BLaER1 treated with 17β-estradiol and CSF1 and Interleukin-3, amounts not matched to agents 10 nM and 100 nM (cell line): ENCODE data around the gene GPD1.

Source experiments
- H3K27ac ChIP-seq, 11 experiments: shearing (Covaris generic); formaldehyde crosslinking; 2 replicates each; pipeline ENCODE4 v1.8.1; 2022
- H3K27me3 ChIP-seq, 11 experiments: shearing (Covaris generic); formaldehyde crosslinking; 2 replicates each; pipeline ENCODE4 v1.8.1; 2022
- H3K36me3 ChIP-seq, 11 experiments: shearing (Covaris generic); formaldehyde crosslinking; 2 replicates each; pipeline ENCODE4 v1.8.1; 2022
- H3K4me1 ChIP-seq, 10 experiments: shearing (Covaris generic); formaldehyde crosslinking; 2 replicates each; pipeline ENCODE4 v1.8.1; 2022
- H3K4me2 ChIP-seq, 11 experiments: shearing (Covaris generic); formaldehyde crosslinking; 2 replicates each; pipeline ENCODE4 v1.8.1; 2022
- H3K4me3 ChIP-seq, 10 experiments: shearing (Covaris generic); formaldehyde crosslinking; 2 replicates each; pipeline ENCODE4 v1.8.1; 2022
- H3K9ac ChIP-seq, 11 experiments: shearing (Covaris generic); formaldehyde crosslinking; 2 replicates each; pipeline ENCODE4 v1.8.1; 2022
- H3K9me3 ChIP-seq, 11 experiments: shearing (Covaris generic); formaldehyde crosslinking; replicated peaks in 1 of 11; 2 replicates each; pipeline ENCODE4 v1.8.1; 2022
- H4K20me1 ChIP-seq, 11 experiments: shearing (Covaris generic); formaldehyde crosslinking; 2 replicates each; pipeline ENCODE4 v1.8.1; 2022
- Cebpa-rat ChIP-seq, 11 experiments: shearing (Covaris generic); IDR thresholded peaks; 2 replicates each; pipeline ENCODE4 v1.8.1; 2022

The GPD1 gene

GRCh38 chr12:50070314-50071060 is 33.3 kb upstream of the GPD1 start:
- Histone ChIP-seq H3K4me1 (peaks cover 0 to 34% (median 20%) of the 10 kb centered on the region in 10 experiments; a peak in 14 of 20 replicates), H3K9me3 (no peaks in the 10 kb centered on the region), H3K36me3 (no peaks in the 10 kb centered on the region), H3K27me3 (no peaks in the 10 kb centered on the region), H4K20me1 (no peaks in the 10 kb centered on the region; a peak in 2 of 22 replicates), H3K4me2 (peak overlapping the region in 10 of 11 experiments; percentile 3 to 58 (median 44); a peak in 13 of 22 replicates), H3K4me3 (no peak overlapping the region), H3K9ac (peak overlapping the region in 2 of 11 experiments; percentile 27 to 29; a peak in 2 of 22 replicates), H3K27ac (peak overlapping the region in 1 of 11 experiments; percentile 41; a peak in 1 of 22 replicates)
- no peak for TF ChIP-seq Cebpa-rat (IDR thresholded peaks at IDR 0.05)

GRCh38 chr12:50072198-50072907 is 31.5 kb upstream of the GPD1 start:
- Histone ChIP-seq H3K27me3 (no peaks in the 10 kb centered on the region), H3K36me3 (no peaks in the 10 kb centered on the region), H3K4me2 (no peak overlapping the region), H3K9ac (no peak overlapping the region; a peak in 1 of 22 replicates), H3K9me3 (no peaks in the 10 kb centered on the region), H3K27ac (no peak overlapping the region), H3K4me3 (no peak overlapping the region), H4K20me1 (no peaks in the 10 kb centered on the region; a peak in 1 of 22 replicates), H3K4me1 (peaks cover 4 to 28% (median 16%) of the 10 kb centered on the region in 10 experiments; a peak in 18 of 20 replicates)
- no peak for TF ChIP-seq Cebpa-rat (IDR thresholded peaks at IDR 0.05)

- Histone ChIP-seq H3K4me1 (peaks cover 9 to 35% (median 19%) of the 10 kb centered on the region in 10 experiments; a peak in 18 of 20 replicates), H4K20me1 (no peaks in the 10 kb centered on the region; a peak in 1 of 22 replicates), H3K36me3 (no peaks in the 10 kb centered on the region), H3K4me3 (no peak overlapping the region), H3K27ac (no peak overlapping the region), H3K4me2 (peak overlapping the region in 1 of 11 experiments; percentile 5; a peak in 1 of 22 replicates), H3K27me3 (no peaks in the 10 kb centered on the region), H3K9ac (no peak overlapping the region; a peak in 1 of 22 replicates), H3K9me3 (no peaks in the 10 kb centered on the region)
- no peak for TF ChIP-seq Cebpa-rat (IDR thresholded peaks at IDR 0.05)
These were observed 30.6 kb upstream of the GPD1 start for GRCh38 chr12:50073206-50073605.

- peaks cover 9 to 35% (median 19%) of the 10 kb centered on the region in 10 experiments; a peak in 18 of 20 replicates for H3K4me1 ChIP-seq
- H3K27ac ChIP-seq, result no peak overlapping the region
- no peaks in the 10 kb centered on the region for H3K9me3 ChIP-seq
- no peak overlapping the region for H3K4me3 ChIP-seq
- no peaks in the 10 kb centered on the region; a peak in 1 of 22 replicates for H4K20me1 ChIP-seq
- no peak overlapping the region; a peak in 1 of 22 replicates for H3K9ac ChIP-seq
- peak overlapping the region in 1 of 11 experiments; percentile 5; a peak in 1 of 22 replicates for H3K4me2 ChIP-seq
- no peak for TF ChIP-seq Cebpa-rat (IDR thresholded peaks at IDR 0.05)
- no peaks in the 10 kb centered on the region for H3K36me3 ChIP-seq
- no peaks in the 10 kb centered on the region for H3K27me3 ChIP-seq
These were observed 30.1 kb upstream of the GPD1 start for GRCh38 chr12:50073712-50074111.

GRCh38 chr12:50074936-50075807 is 28.6 kb upstream of the GPD1 start:
- no peak for TF ChIP-seq Cebpa-rat (IDR thresholded peaks at IDR 0.05)
- H3K4me3 ChIP-seq, result no peak overlapping the region
- no peaks in the 10 kb centered on the region; a peak in 1 of 22 replicates for H4K20me1 ChIP-seq
- H3K9ac ChIP-seq, result peak overlapping the region in 1 of 11 experiments; percentile 52; a peak in 1 of 22 replicates
- no peak overlapping the region for H3K27ac ChIP-seq
- H3K4me2 ChIP-seq, result peak overlapping the region in 1 of 11 experiments; percentile 39; a peak in 2 of 22 replicates
- H3K27me3 ChIP-seq, result no peaks in the 10 kb centered on the region
- peaks cover 7 to 34% (median 17%) of the 10 kb centered on the region in 10 experiments; a peak in 18 of 20 replicates for H3K4me1 ChIP-seq
- H3K9me3 ChIP-seq, result no peaks in the 10 kb centered on the region
- no peaks in the 10 kb centered on the region for H3K36me3 ChIP-seq

GRCh38 chr12:50075808-50076170 is 28.0 kb upstream of the GPD1 start:
- H3K4me2 ChIP-seq, result no peak overlapping the region
- H3K4me1 ChIP-seq, result peaks cover 3 to 28% (median 15%) of the 10 kb centered on the region in 10 experiments; a peak in 18 of 20 replicates
- H4K20me1 ChIP-seq, result no peaks in the 10 kb centered on the region; a peak in 1 of 22 replicates
- TF ChIP-seq Cebpa-rat (IDR thresholded peaks at IDR 0.05), result no peak
- no peak overlapping the region for H3K27ac ChIP-seq
- H3K36me3 ChIP-seq, result no peaks in the 10 kb centered on the region
- H3K9ac ChIP-seq, result no peak overlapping the region
- no peaks in the 10 kb centered on the region for H3K9me3 ChIP-seq
- H3K27me3 ChIP-seq, result no peaks in the 10 kb centered on the region
- H3K4me3 ChIP-seq, result no peak overlapping the region

- Histone ChIP-seq H3K27me3 (no peaks in the 10 kb centered on the region), H3K4me3 (no peak overlapping the region), H3K36me3 (no peaks in the 10 kb centered on the region), H3K27ac (no peak overlapping the region), H3K4me1 (peaks cover 0 to 27% (median 12%) of the 10 kb centered on the region in 10 experiments; a peak in 16 of 20 replicates), H3K4me2 (peak overlapping the region in 8 of 11 experiments; percentile 19 to 73 (median 56); a peak in 15 of 22 replicates), H3K9ac (peak overlapping the region in 3 of 11 experiments; percentile 30 to 44 (median 42); a peak in 3 of 22 replicates), H3K9me3 (no peaks in the 10 kb centered on the region), H4K20me1 (no peaks in the 10 kb centered on the region; a peak in 1 of 22 replicates)
- no peak for TF ChIP-seq Cebpa-rat (IDR thresholded peaks at IDR 0.05)
These were observed 26.7 kb upstream of the GPD1 start for GRCh38 chr12:50077099-50077498.

GRCh38 chr12:50078281-50078680 is 25.5 kb upstream of the GPD1 start:
- peaks cover 0 to 32% (median 14%) of the 10 kb centered on the region in 10 experiments; a peak in 15 of 20 replicates for H3K4me1 ChIP-seq
- no peaks in the 10 kb centered on the region; a peak in 1 of 22 replicates for H4K20me1 ChIP-seq
- no peaks in the 10 kb centered on the region for H3K27me3 ChIP-seq
- H3K36me3 ChIP-seq, result no peaks in the 10 kb centered on the region
- no peak overlapping the region for H3K27ac ChIP-seq
- no peak overlapping the region for H3K9ac ChIP-seq
- no peak overlapping the region for H3K4me3 ChIP-seq
- H3K9me3 ChIP-seq, result no peaks in the 10 kb centered on the region
- no peak overlapping the region for H3K4me2 ChIP-seq
- TF ChIP-seq Cebpa-rat (IDR thresholded peaks at IDR 0.05), result no peak
